GM19351 (cell line): ENCODE measurements around the gene JPH3.
A peak's percentile ranks its signal among the peaks of the same experiment; 100 is the strongest.

Experiments
- ATAC-seq: cut with Tn5 transposase; IDR thresholded peaks from one replicate; pipeline ENCODE4 v1.9.1; 2021; ENCODE audit warnings: mild to moderate bottlenecking, moderate library complexity; ENCODE audit not compliant: unreplicated experiment

JPH3 gene

DNA sequence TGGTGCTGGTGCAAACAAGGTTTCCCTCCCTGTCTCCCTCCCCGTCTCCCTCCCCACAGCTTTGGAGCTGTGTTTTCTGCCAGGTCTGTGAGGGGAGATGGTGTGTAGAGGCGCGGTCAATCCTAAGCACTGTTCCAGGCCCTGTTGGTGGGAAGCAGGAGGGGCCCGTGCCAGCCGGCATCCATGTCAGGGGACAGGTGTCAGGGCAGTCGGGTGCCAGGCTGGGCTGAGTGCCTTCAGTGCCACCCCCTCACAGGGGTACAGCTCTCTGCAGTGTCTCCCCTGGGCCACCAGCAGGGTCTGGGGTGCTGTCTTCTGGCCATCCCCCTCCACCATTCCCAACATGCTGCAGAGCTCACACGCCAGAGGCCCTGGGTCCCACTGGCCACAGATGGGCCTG, 89.9 kb downstream of the JPH3 start:
- ATAC-seq: no peak

GRCh38 chr16:87692756-87693155, 90.4 kb downstream of the JPH3 start:
- no peak for ATAC-seq

- no peak for ATAC-seq
Measured at GRCh38 chr16:87693827-87694226, 91.5 kb downstream of the JPH3 start.

- ATAC-seq: no peak
Measured at GRCh38 chr16:87694441-87695125, 92.3 kb downstream of the JPH3 start.

DNA sequence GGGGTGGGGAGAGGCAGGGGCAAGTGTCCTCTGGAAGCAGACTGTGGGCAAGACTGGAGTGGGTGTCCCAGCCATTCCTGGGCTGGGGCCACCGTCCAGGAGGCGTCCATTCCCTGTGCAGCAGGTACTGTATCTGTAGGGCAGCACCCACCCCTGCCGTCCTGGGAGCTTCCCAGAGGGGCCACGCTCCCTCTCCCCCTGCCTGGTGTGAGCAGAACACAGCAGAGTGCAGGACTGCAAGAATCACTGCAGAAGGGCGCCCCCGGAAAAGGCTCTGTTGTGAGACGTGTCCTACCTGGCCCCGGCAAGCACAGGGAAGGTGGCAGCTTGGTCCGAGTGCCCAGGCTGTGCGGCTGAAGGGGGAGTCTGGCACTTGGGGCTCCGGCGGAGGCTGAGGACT, 93.2 kb downstream of the JPH3 start:
- no peak for ATAC-seq

DNA sequence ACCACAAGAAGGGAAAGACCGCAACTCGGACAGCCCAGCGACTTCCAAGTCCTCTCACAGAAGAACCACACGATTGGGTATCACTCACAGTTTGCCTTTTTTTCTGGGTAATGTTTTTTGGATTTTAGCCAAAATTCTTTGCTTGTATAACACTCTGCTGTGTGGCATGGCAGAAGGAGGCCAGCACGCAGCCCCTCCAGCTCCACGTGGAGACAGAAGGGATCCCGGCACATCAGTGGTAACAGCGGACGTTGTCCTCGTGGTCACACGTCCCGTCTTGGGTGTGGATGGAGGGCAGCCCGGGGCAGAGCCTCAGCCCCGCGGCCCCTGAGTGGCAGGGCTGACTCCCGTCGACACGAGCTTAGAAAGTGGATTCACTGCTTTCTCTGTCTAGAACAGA, 94.4 kb downstream of the JPH3 start:
- ATAC-seq: no peak

DNA sequence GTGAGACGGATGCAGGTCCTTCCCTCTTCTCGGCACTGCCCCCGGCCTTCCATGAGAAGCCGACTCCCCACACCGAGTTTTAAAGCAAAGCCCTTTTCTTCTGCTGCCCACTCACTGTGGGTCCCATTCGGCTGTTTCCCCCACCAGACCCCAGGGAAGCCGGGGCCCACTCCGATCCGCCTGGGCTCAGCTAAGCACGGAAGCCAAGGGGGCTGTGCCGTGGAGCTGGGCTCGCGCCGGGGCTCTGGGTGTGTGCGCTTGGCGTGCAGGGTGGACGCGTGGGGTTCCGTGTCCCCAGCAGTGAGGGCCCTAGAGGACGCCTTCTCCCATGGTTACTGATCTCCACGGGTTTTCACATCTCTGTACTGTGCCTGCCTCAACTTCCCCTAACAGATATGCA, 94.9 kb downstream of the JPH3 start:
- ATAC-seq: no peak

GRCh38 chr16:87697792-87698191, 95.5 kb downstream of the JPH3 start:
- no peak for ATAC-seq

DNA sequence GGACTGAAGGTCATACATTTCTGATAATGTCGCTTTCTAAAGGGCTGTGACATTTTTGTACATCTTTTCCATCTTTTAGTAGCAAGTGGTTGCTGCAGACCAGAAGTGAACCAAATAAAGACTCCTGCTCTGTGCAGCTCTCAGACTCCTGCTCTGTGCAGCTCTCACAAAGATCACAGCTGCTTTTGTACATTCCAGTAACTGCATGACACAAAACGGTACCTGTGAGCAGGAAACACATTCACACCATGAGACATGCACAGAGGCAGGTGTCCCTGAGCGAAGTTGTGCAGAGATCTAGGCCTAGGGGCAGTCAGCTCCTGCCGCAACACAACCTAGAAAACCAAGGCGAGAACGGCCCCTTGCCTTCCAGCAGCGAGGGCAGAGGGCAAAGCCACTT, 95.9 kb downstream of the JPH3 start:
- ATAC-seq: peak; percentile 52

DNA sequence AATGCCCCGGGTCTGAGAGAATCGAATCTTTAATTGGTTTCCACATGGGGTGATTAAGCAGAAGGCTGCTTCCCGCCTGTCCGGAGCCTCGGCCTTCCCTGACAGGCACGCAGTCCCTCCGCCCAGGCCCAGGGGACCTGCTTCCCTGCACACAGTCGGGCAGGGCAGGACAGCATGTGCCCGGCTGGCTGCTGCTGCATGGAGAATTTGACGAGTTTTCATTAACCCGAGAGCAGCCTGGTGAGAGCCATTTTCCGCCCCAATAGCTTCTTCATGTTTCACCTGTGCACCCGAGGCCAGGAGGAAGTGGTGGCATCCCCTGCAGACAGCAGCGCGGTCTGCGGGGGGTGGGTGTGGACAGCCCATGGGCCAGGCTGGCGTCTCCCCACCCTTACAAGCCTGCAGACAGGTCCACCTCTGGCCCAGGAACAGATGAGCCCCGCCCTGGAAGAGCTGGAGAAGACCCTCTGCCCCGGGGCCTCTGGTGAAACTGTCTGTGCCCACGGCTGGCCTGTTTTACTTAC, 96.4 kb downstream of the JPH3 start:
- no peak for ATAC-seq

- ATAC-seq: no peak
Measured at GRCh38 chr16:87700406-87701077, 98.2 kb downstream of the JPH3 start.

- ATAC-seq: no peak
Measured at GRCh38 chr16:87701078-87701460, 98.8 kb downstream of the JPH3 start.

DNA sequence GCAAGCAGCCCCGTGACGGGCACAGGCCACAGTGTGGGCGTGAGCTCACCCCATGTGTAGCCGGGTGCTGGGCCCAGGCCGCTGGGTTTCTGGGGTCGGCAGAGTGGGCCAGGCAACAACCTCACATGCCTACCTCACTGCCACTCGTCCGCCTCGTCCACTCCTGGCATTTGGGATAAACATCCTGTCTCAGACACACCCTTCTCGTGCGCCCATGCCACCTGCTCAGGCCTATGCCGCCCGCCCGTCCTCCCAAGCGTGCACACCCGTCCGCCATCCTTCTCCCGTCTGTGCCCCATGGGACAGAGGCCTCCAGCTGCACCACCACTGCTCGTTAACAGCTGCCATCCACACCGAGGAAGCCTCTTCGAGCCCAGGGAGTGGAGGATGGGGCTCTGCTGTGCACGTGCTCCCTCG, 99.2 kb downstream of the JPH3 start:
- ATAC-seq: no peak

DNA sequence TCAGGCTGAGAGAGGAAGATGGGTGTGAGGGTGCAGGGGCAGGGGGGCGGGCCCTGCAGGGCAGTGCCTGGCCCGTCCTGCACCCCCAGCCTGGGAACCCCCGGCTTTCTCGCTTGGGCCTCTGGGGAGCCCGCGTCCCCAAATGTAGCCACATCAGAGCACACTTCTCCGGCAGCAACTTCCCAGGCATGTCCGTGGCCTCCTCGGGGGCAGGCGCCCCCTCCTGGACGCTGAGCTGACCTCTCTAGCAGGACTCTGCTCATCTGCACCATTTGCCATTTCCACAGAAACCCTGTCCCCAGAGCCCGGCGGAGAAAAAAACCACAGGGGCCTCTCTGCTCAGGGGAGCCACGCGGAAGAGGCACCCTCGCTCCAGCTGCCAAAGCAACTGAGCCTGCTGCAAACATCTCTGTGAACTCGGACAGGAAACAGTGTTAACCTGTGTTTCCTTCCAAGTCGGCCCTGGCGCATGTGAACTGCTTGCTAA, 100.1 kb downstream of the JPH3 start:
- ATAC-seq: peak; percentile 48

DNA sequence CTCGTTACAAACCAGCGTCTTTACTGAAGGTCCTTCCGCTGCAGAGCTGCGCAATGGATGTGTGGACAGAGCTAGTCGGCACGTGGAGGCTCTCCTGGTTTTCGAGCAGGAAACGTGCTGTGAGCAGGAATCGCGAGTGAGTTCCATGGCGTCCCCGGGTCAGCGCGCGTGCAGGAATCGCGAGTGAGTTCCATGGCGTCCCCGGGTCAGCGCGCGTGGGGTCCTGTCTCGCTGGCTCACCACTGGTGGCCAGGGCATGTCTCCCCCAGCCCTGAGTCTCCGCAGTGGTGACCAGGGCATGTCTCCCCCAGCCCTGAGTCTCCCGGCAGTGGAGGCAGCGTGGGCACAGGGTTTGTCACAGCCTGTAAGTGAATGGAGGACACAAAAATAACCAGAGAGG, 100.8 kb downstream of the JPH3 start:
- no peak for ATAC-seq

GRCh38 chr16:87703835-87704375, 101.6 kb downstream of the JPH3 start:
- ATAC-seq: no peak

DNA sequence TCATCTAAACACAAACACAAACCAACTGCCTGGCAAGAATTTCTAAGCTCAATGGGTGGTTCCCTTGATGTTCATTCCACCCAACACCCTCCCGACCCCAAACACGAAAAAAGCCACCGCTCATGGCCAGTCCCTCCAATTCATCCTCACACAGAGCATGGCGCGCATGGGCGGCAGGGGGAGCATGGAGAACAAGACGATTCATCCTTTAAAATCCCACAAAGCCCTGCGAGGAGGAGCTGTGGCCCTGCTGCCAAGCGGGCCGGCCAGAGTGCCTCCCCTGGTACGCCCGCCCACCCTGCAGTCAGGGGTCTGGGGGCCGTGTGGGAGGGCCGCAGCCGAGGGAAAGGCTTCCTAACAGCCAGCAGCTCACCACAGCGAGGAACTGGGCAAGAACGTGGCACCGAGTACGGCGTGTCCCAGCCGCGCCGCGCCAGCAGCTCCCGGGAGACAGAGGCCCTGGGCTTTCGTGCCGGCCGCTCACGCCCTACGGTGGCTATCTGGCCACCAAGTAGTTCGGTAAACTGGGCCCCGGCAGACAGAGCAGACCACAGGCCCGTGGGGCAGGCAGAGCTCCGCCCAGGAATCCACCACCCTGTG, 102.5 kb downstream of the JPH3 start:
- ATAC-seq: no peak

- no peak for ATAC-seq
Measured at GRCh38 chr16:87705771-87706277, 103.5 kb downstream of the JPH3 start.

GRCh38 chr16:87706278-87707000, 104.1 kb downstream of the JPH3 start:
- no peak for ATAC-seq

DNA sequence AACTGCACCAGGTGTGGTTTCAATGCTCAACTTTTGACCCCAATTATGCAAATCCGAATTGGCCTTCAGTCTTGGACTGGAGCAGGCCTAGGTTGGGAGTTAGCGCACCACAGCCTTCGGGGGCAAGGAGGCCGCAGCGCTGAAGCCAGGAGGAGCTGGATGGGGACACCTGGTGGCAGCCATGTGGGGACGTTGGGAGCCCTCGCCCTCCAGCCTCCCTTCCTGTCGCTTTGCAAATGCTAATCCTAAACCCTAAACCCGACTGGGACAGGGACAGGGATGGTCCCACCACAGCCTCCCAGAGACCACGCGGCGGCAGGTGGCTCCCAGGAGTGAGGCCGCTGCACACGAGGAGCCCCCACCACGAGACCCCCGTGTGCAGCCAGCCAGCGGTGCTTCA, 104.8 kb downstream of the JPH3 start:
- no peak for ATAC-seq
